Stomach (tissue), 9 donors: ENCODE data around the gene KLK2. TPM values are rescaled to one million over a fixed set of nuclear protein-coding genes. Genes with fewer than 3 reads are reported as not detected.

Experiments used
- DNase-seq, 2 donors: peaks; one replicate each; pipeline versions ENCODE4 v3.0.0 to v3.0.0-alpha.2; 2013 to 2019
- H3K27ac ChIP-seq, 5 donors: fragments of 200-600 bp in 4 of 5; sonication (generic) in 4 of 5; one replicate each; pipeline ENCODE4 v1.5.1; 2013 to 2019; ENCODE audit warnings: mild to moderate bottlenecking in 1 of 5, moderate library complexity in 1 of 5
- H3K27me3 ChIP-seq, 3 donors: fragments of 200-600 bp; sonication (generic); one replicate each; pipeline ENCODE4 v1.5.1; 2017 to 2019; ENCODE audit warnings: mixed run types in 1 of 3
- H3K36me3 ChIP-seq, 4 donors: fragments of 200-600 bp; sonication (generic); 1 replicate in 3 of 4; 2 replicates in 1 of 4; pipeline ENCODE4 v1.5.1; 2016 to 2019
- H3K4me1 ChIP-seq, 4 donors: fragments of 200-600 bp; sonication (generic); one replicate each; pipeline ENCODE4 v1.5.1; 2016 to 2019
- H3K4me3 ChIP-seq, 4 donors: fragments of 200-600 bp; sonication (generic) in 3 of 4; one replicate each; pipeline ENCODE4 v1.5.1; 2016 to 2019; ENCODE audit warnings: mild to moderate bottlenecking in 1 of 4
- H3K9me3 ChIP-seq, 4 donors: fragments of 200-600 bp; sonication (generic); one replicate each; pipeline ENCODE4 v1.5.1; 2016 to 2019
- CTCF ChIP-seq, 7 experiments: fragments of 450-650 bp in 4 of 7; fragments of 200-600 bp in 3 of 7; sonication (generic) in 3 of 7; IDR thresholded peaks; one replicate each; pipeline ENCODE4 v1.5.1; 2016 to 2019; ENCODE audit warnings: antibody characterized with exemption in 7 of 7, control low read depth in 2 of 7, mild to moderate bottlenecking in 1 of 7
- EP300 ChIP-seq: sonication (generic); formaldehyde crosslinking; IDR thresholded peaks from one replicate; pipeline ENCODE4 v1.6.1; 2017; ENCODE audit warnings: antibody characterized with exemption
- POLR2A ChIP-seq, 4 donors: fragments of 450-650 bp; IDR thresholded peaks; one replicate each; pipeline ENCODE4 v1.6.1; 2016; ENCODE audit warnings: antibody characterized with exemption in 4 of 4, control low read depth in 2 of 4, mild to moderate bottlenecking in 1 of 4, moderate library complexity in 1 of 4
- POLR2AphosphoS5 ChIP-seq, 3 donors: sonication (generic); formaldehyde crosslinking; IDR thresholded peaks; one replicate each; pipeline ENCODE4 v1.6.1; 2016; ENCODE audit warnings: antibody characterized with exemption in 3 of 3
- WGBS, 5 donors: extraction: QIAGEN DNeasy Blood & Tissue Kit in 3 of 5; methylation state at CpG; one replicate each; pipeline versions ENCODE4 v1.1.5 to v1.1.7; 2013 to 2018; 5-methylcytosine and 5-hydroxymethylcytosine counted together
- intact Hi-C: fragments of 100-400 bp; cut with DNase I; formaldehyde crosslinking; loops from one replicate; pipeline ENCODE4 v1.15.1; 2023; ENCODE audit warnings: low total_unique reads
- polyA plus RNA-seq, 3 donors: library from polyadenylated mRNA; stranded (reverse); fragments of 200-250 nt; gene quantifications; one replicate each; pipeline ENCODE4 v1.2.3, GENCODE V29; 2013
- total RNA-seq, 5 donors: library from RNA; depleted of rRNA; stranded (reverse); fragments of >200 nt; gene quantifications; one replicate each; pipeline versions ENCODE4 v1.1.0 to v1.2.3, GENCODE V29; 2014 to 2016
- donor health status: healthy with polysubstance abuse.
- donor health status: Bipolar disorder and iron deficiency.
- donor health status: healthy.

The KLK2 gene
- total and polyA plus RNA-seq, 8 donors: 94.6 TPM; not detected in 7

GRCh38 chr19:50921426-50922316 is 48.4 kb downstream of the KLK2 start:
- 3 to 5% (median 4%) methylated on average over 12 of the region's 12 CpGs for WGBS, 5 donors
- H3K9me3 ChIP-seq: no peaks in the 10 kb centered on the region
- peak in 1 of 2 donors; percentile 14 for DNase-seq
- H3K27ac ChIP-seq: no peak overlapping the region
- H3K4me1 ChIP-seq: peaks cover 0 to 11% (median 8%) of the 10 kb centered on the region in 4 donors
- H3K36me3 ChIP-seq: no peaks in the 10 kb centered on the region
- H3K4me3 ChIP-seq: no peak overlapping the region
- TF ChIP-seq POLR2A (IDR thresholded peaks at IDR 0.05) (no peak), EP300 (no peak), CTCF (IDR thresholded peaks at IDR 0.05) (no peak), POLR2AphosphoS5 (IDR thresholded peaks at IDR 0.05) (no peak)
- H3K27me3 ChIP-seq: peaks cover 0 to 63% (median 13%) of the 10 kb centered on the region in 3 donors
- intact Hi-C loops: no loop called here

GRCh38 chr19:50922317-50922853 is 49.1 kb downstream of the KLK2 start:
- no peak overlapping the region for H3K27ac ChIP-seq
- peak; percentile 75 to 94 for DNase-seq
- H3K36me3 ChIP-seq: no peaks in the 10 kb centered on the region
- no peak overlapping the region for H3K4me3 ChIP-seq
- intact Hi-C loops: no loop called here
- no peaks in the 10 kb centered on the region for H3K9me3 ChIP-seq
- peaks cover 0 to 11% (median 8%) of the 10 kb centered on the region in 4 donors for H3K4me1 ChIP-seq
- WGBS, 5 donors: 29 to 41% (median 31%) methylated on average over 19 to 21 of the region's 21 CpGs
- H3K27me3 ChIP-seq: peaks cover 0 to 62% (median 13%) of the 10 kb centered on the region in 3 donors
- TF ChIP-seq EP300 (no peak), POLR2A (IDR thresholded peaks at IDR 0.05) (no peak), CTCF (IDR thresholded peaks at IDR 0.05) (peak in 5 of 7 experiments; percentile 15 to 78 (median 68))

- no peaks in the 10 kb centered on the region for H3K9me3 ChIP-seq
- H3K4me3 ChIP-seq: no peak overlapping the region
- intact Hi-C loops: no loop called here
- peaks cover 0 to 11% (median 8%) of the 10 kb centered on the region in 4 donors for H3K4me1 ChIP-seq
- peaks cover 0 to 62% (median 14%) of the 10 kb centered on the region in 3 donors for H3K27me3 ChIP-seq
- H3K36me3 ChIP-seq: no peaks in the 10 kb centered on the region
- no peak overlapping the region for H3K27ac ChIP-seq
- no peak for TF ChIP-seq POLR2A (IDR thresholded peaks at IDR 0.05)
- no peak for TF ChIP-seq POLR2AphosphoS5 (IDR thresholded peaks at IDR 0.05)
- no peak for TF ChIP-seq EP300
- TF ChIP-seq CTCF (IDR thresholded peaks at IDR 0.05): no peak
- DNase-seq: no peak
- 52 to 73% (median 65%) methylated on average over 6 of the region's 6 CpGs for WGBS, 5 donors
Measured at GRCh38 chr19:50924586-50924985, 51.3 kb downstream of the KLK2 start.

GRCh38 chr19:50925734-50926133 is 52.5 kb downstream of the KLK2 start:
- TF ChIP-seq POLR2AphosphoS5 (IDR thresholded peaks at IDR 0.05): no peak
- Histone ChIP-seq H3K4me3 (no peak overlapping the region), H3K27ac (no peak overlapping the region), H3K27me3 (peaks cover 0 to 65% (median 18%) of the 10 kb centered on the region in 3 donors), H3K36me3 (no peaks in the 10 kb centered on the region), H3K4me1 (peaks cover 0 to 11% (median 8%) of the 10 kb centered on the region in 4 donors), H3K9me3 (no peaks in the 10 kb centered on the region)
- DNase-seq: no peak
- 79 to 85% (median 81%) methylated on average over 2 of the region's 2 CpGs for WGBS, 5 donors
- intact Hi-C loops: no loop called here
